Peyer's patch (tissue), 4 donors: Measurements from ENCODE around the gene FADD. TPM values are rescaled to one million over a fixed set of nuclear protein-coding genes. Genes with fewer than 3 reads are reported as not detected.

Source experiments
- DNase-seq, 3 donors: peaks; one replicate each; pipeline ENCODE4 v3.0.0-alpha.2; 2017 to 2019
- H3K27ac ChIP-seq, 4 donors: fragments of 200-600 bp; sonication (generic); one replicate each; pipeline ENCODE4 v1.5.1; 2016 to 2019
- H3K27me3 ChIP-seq, 2 donors: fragments of 200-600 bp; sonication (generic); one replicate each; pipeline ENCODE4 v1.5.1; 2019
- H3K36me3 ChIP-seq, 3 donors: fragments of 200-600 bp; sonication (generic); one replicate each; pipeline ENCODE4 v1.5.1; 2016 to 2019
- H3K4me1 ChIP-seq, 4 donors: fragments of 200-600 bp; sonication (generic); one replicate each; pipeline ENCODE4 v1.5.1; 2016 to 2019
- H3K4me3 ChIP-seq, 4 donors: fragments of 200-600 bp; sonication (generic); 1 replicate in 3 of 4; 2 replicates in 1 of 4; pipeline ENCODE4 v1.5.1; 2016 to 2019; ENCODE audit warnings: mild to moderate bottlenecking in 1 of 4
- H3K9me3 ChIP-seq, 4 donors: fragments of 200-600 bp; sonication (generic); one replicate each; pipeline ENCODE4 v1.5.1; 2016 to 2019; ENCODE audit warnings: mild to moderate bottlenecking in 1 of 4
- POLR2A ChIP-seq, 2 donors: fragments of 450-650 bp; IDR thresholded peaks; one replicate each; pipeline ENCODE4 v1.5.1; 2017; ENCODE audit warnings: antibody characterized with exemption in 2 of 2, mild to moderate bottlenecking in 2 of 2, moderate library complexity in 2 of 2
- total RNA-seq, 4 donors: library from RNA; depleted of rRNA; stranded (reverse); fragments of >200 nt; gene quantifications; one replicate each; pipeline ENCODE4 v1.1.0, GENCODE V29; 2016
- TF ChIP-seq, protein P1 (sequence below), 6 experiments: fragments of 450-650 bp in 4 of 6; fragments of 200-600 bp in 2 of 6; sonication (generic) in 1 of 6; IDR thresholded peaks; one replicate each; pipeline ENCODE4 v1.5.1; 2017 to 2019; ENCODE audit warnings: antibody characterized with exemption in 6 of 6, mild to moderate bottlenecking in 3 of 6, moderate library complexity in 1 of 6

The FADD gene
- total RNA-seq, 4 donors from 2014 or later = 9.9 to 33.6 (median 28.8) TPM

GRCh38 chr11:70206982-70207376 is 3.9 kb downstream of the FADD start:
- Histone ChIP-seq H3K4me1 (peaks cover 0 to 30% (median 11%) of the 10 kb centered on the region in 4 donors), H3K9me3 (no peaks in the 10 kb centered on the region), H3K27me3 (no peaks in the 10 kb centered on the region), H3K4me3 (no peak overlapping the region), H3K27ac (no peak overlapping the region), H3K36me3 (peaks cover 0 to 39% (median 0%) of the 10 kb centered on the region in 3 donors)
- TF ChIP-seq, protein P1, sequence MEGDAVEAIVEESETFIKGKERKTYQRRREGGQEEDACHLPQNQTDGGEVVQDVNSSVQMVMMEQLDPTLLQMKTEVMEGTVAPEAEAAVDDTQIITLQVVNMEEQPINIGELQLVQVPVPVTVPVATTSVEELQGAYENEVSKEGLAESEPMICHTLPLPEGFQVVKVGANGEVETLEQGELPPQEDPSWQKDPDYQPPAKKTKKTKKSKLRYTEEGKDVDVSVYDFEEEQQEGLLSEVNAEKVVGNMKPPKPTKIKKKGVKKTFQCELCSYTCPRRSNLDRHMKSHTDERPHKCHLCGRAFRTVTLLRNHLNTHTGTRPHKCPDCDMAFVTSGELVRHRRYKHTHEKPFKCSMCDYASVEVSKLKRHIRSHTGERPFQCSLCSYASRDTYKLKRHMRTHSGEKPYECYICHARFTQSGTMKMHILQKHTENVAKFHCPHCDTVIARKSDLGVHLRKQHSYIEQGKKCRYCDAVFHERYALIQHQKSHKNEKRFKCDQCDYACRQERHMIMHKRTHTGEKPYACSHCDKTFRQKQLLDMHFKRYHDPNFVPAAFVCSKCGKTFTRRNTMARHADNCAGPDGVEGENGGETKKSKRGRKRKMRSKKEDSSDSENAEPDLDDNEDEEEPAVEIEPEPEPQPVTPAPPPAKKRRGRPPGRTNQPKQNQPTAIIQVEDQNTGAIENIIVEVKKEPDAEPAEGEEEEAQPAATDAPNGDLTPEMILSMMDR (IDR thresholded peaks at IDR 0.05) = no peak
- no peak for DNase-seq

DNA sequence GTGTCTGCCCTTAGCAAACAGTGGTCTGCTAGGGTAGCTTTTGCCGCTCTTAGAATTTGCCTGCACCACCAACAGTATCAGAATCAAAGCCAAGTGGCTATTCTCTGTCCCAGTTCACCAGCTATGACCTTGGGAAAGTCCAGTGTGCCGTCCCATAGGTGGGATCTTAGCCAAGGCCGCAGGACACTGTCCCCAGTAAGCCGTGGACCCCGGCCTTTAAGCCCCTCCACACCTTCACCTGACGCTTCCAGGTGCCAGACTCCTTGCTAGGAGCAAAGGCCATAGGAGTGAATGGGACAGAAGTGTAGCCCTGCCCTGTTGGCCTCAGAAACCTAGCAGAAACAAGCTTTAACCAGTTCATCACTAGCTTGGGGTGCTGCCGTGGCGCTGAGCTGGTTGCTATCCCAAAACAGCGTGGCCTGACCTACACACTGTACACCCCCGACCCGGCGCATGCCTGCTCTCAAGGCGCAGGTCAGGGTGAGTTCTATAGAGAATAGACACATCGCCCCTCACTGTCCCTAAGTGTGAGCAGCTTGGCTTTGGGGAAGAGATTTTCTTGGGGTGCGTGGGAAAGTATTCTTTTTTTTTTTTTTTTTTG is 4.5 kb downstream of the FADD start:
- H3K9me3 ChIP-seq = no peaks in the 10 kb centered on the region
- no peak overlapping the region for H3K4me3 ChIP-seq
- no peak for DNase-seq
- H3K4me1 ChIP-seq = peaks cover 0 to 30% (median 11%) of the 10 kb centered on the region in 4 donors
- no peak for TF ChIP-seq POLR2A (IDR thresholded peaks at IDR 0.05)
- TF ChIP-seq, protein P1 (IDR thresholded peaks at IDR 0.05) = no peak
- no peaks in the 10 kb centered on the region for H3K27me3 ChIP-seq
- peaks cover 0 to 39% (median 0%) of the 10 kb centered on the region in 3 donors for H3K36me3 ChIP-seq
- no peak overlapping the region for H3K27ac ChIP-seq

GRCh38 chr11:70209391-70209912 is 6.4 kb downstream of the FADD start:
- no peaks in the 10 kb centered on the region for H3K27me3 ChIP-seq
- H3K4me1 ChIP-seq = peaks cover 0 to 25% (median 7%) of the 10 kb centered on the region in 4 donors
- no peak overlapping the region for H3K4me3 ChIP-seq
- TF ChIP-seq, protein P1 (IDR thresholded peaks at IDR 0.05) = no peak
- TF ChIP-seq POLR2A (IDR thresholded peaks at IDR 0.05) = no peak
- peaks cover 0 to 39% (median 0%) of the 10 kb centered on the region in 3 donors for H3K36me3 ChIP-seq
- H3K9me3 ChIP-seq = no peaks in the 10 kb centered on the region
- no peak for DNase-seq
- H3K27ac ChIP-seq = no peak overlapping the region

- no peak overlapping the region for H3K4me3 ChIP-seq
- peaks cover 0 to 19% (median 1%) of the 10 kb centered on the region in 4 donors for H3K4me1 ChIP-seq
- TF ChIP-seq, protein P1 (IDR thresholded peaks at IDR 0.05) = no peak
- no peak for TF ChIP-seq POLR2A (IDR thresholded peaks at IDR 0.05)
- no peaks in the 10 kb centered on the region for H3K9me3 ChIP-seq
- peaks cover 0 to 39% (median 0%) of the 10 kb centered on the region in 3 donors for H3K36me3 ChIP-seq
- no peak overlapping the region for H3K27ac ChIP-seq
- H3K27me3 ChIP-seq = no peaks in the 10 kb centered on the region
- DNase-seq = no peak
Observed at GRCh38 chr11:70210051-70210501, 7.0 kb downstream of the FADD start.

DNA sequence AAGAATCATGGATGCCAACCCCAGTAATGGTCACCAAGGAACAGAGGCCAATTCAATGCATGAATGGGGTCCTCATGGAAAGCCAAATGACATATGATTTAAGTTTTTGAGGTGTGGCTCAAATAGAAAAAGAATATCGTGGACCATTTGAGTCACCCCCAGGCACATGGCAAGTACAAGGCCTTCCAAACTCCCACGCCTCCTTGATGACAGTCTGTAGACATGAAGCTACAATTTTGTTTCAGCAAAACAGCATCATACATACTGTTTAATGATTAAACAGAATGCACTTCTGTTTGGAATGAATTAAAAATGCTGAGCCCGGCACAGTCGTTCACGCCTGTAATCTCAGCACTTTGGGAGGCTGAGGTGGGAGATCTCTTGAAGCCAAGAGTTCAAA is 7.4 kb downstream of the FADD start:
- Histone ChIP-seq H3K4me1 (peaks cover 0 to 15% (median 0%) of the 10 kb centered on the region in 4 donors), H3K4me3 (no peak overlapping the region), H3K36me3 (peaks cover 0 to 35% (median 0%) of the 10 kb centered on the region in 3 donors), H3K27ac (no peak overlapping the region), H3K9me3 (no peaks in the 10 kb centered on the region), H3K27me3 (no peaks in the 10 kb centered on the region)
- DNase-seq = no peak
- no peak for TF ChIP-seq POLR2A (IDR thresholded peaks at IDR 0.05)
- TF ChIP-seq, protein P1 (IDR thresholded peaks at IDR 0.05) = no peak
